Measurements from ENCODE around the gene XIRP1.

Gene XIRP1

GRCh38 chr3:39187372-39188155, 4.8 kb downstream of the XIRP1 start:
- Histone ChIP-seq H3K36me3 (ENCODE audit: insufficient read depth, low read length) (no peaks in the 10 kb centered on the region), H3K9me3 (ENCODE audit: low read length) (no peaks in the 10 kb centered on the region), H3K4me3 (ENCODE audit: low read length) (no peak overlapping the region), H3K4me1 (ENCODE audit: insufficient read depth, low read length) (peaks cover 2% of the 10 kb centered on the region), H2AFZ (ENCODE audit: low read depth, low read length) (no peak overlapping the region), H3K27me3 (ENCODE audit: insufficient read depth, low read length) (no peaks in the 10 kb centered on the region)

DNA sequence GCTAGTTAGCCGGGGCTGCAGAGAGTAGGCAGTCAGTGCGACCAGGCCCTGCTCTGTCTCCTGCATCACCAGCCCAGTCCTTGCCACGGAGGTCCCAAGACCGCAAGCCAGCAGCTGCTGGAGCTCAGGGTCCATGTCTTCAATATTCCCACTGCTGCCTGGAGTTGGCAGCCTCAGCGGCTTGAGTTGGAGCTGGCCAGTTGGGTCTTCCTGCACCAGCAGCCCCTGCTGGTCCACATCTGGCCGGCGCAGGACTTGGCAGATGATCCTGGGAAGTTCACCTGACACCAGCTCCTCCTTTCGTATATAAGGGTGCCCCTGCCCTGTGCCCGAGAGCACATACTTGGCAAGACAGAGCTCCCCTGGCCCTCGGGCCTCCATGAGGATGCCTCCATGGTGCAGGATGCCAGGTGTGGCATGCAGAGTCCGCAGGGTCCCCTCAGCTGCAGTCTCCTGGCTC, 5.7 kb downstream of the XIRP1 start:
- Histone ChIP-seq H3K4me1 (ENCODE audit: insufficient read depth, low read length) (peaks cover 2% of the 10 kb centered on the region), H2AFZ (ENCODE audit: low read depth, low read length) (no peak overlapping the region), H3K9me3 (ENCODE audit: low read length) (no peaks in the 10 kb centered on the region), H3K36me3 (ENCODE audit: insufficient read depth, low read length) (no peaks in the 10 kb centered on the region), H3K4me3 (ENCODE audit: low read length) (no peak overlapping the region), H3K27me3 (ENCODE audit: insufficient read depth, low read length) (no peaks in the 10 kb centered on the region)

DNA sequence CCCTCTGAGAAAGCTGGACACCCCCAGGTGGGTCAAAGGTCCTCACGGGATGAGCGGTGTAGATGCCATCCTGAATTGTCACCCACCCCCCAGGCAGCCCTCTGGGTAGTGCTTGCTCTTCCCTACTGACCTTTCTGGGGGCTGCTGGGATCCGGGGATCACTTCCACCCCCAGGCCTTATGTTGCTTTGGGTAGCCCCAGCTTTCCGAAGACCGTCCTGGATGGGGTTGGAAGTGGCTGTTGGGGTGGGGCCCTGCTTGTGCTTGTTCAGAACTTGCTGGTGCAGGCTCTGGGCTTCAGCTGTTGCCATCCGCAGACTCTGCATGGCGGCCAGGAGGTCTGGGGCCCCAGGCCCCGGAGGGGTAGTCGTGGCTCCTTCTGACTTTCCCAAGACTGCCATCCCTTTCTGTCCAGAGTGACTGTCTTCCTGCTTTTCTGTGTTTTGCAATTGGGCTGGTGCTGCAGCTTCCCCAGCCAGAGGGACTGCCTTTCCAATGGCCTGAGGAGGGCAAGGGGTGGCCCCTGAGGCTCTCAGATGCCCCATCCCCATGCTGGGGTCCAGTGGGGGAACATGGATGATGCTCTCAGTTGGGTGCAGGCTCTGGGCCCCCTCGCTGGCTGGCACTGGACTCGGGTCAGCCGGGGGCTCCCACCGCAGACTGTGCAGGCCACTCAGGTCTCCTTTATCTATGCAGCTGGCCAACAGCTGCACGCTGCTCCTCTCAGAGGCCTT, 6.3 kb downstream of the XIRP1 start:
- peaks cover 5% of the 10 kb centered on the region for H3K4me1 ChIP-seq (ENCODE audit: insufficient read depth, low read length)
- no peaks in the 10 kb centered on the region for H3K9me3 ChIP-seq (ENCODE audit: low read length)
- H3K36me3 ChIP-seq (ENCODE audit: insufficient read depth, low read length) = no peaks in the 10 kb centered on the region
- no peak overlapping the region for H2AFZ ChIP-seq (ENCODE audit: low read depth, low read length)
- no peaks in the 10 kb centered on the region for H3K27me3 ChIP-seq (ENCODE audit: insufficient read depth, low read length)
- no peak overlapping the region for H3K4me3 ChIP-seq (ENCODE audit: low read length)

- H2AFZ ChIP-seq (ENCODE audit: low read depth, low read length) = no peak overlapping the region
- H3K4me3 ChIP-seq (ENCODE audit: low read length) = no peak overlapping the region
- no peaks in the 10 kb centered on the region for H3K9me3 ChIP-seq (ENCODE audit: low read length)
- no peaks in the 10 kb centered on the region for H3K36me3 ChIP-seq (ENCODE audit: insufficient read depth, low read length)
- peaks cover 9% of the 10 kb centered on the region for H3K4me1 ChIP-seq (ENCODE audit: insufficient read depth, low read length)
- H3K27me3 ChIP-seq (ENCODE audit: insufficient read depth, low read length) = no peaks in the 10 kb centered on the region
Observed at GRCh38 chr3:39185326-39185958, 7.0 kb downstream of the XIRP1 start.

GRCh38 chr3:39184968-39185285, 7.5 kb downstream of the XIRP1 start:
- H2AFZ ChIP-seq (ENCODE audit: low read depth, low read length) = no peak overlapping the region
- peaks cover 13% of the 10 kb centered on the region for H3K4me1 ChIP-seq (ENCODE audit: insufficient read depth, low read length)
- H3K36me3 ChIP-seq (ENCODE audit: insufficient read depth, low read length) = no peaks in the 10 kb centered on the region
- H3K27me3 ChIP-seq (ENCODE audit: insufficient read depth, low read length) = no peaks in the 10 kb centered on the region
- no peak overlapping the region for H3K4me3 ChIP-seq (ENCODE audit: low read length)
- no peaks in the 10 kb centered on the region for H3K9me3 ChIP-seq (ENCODE audit: low read length)

DNA sequence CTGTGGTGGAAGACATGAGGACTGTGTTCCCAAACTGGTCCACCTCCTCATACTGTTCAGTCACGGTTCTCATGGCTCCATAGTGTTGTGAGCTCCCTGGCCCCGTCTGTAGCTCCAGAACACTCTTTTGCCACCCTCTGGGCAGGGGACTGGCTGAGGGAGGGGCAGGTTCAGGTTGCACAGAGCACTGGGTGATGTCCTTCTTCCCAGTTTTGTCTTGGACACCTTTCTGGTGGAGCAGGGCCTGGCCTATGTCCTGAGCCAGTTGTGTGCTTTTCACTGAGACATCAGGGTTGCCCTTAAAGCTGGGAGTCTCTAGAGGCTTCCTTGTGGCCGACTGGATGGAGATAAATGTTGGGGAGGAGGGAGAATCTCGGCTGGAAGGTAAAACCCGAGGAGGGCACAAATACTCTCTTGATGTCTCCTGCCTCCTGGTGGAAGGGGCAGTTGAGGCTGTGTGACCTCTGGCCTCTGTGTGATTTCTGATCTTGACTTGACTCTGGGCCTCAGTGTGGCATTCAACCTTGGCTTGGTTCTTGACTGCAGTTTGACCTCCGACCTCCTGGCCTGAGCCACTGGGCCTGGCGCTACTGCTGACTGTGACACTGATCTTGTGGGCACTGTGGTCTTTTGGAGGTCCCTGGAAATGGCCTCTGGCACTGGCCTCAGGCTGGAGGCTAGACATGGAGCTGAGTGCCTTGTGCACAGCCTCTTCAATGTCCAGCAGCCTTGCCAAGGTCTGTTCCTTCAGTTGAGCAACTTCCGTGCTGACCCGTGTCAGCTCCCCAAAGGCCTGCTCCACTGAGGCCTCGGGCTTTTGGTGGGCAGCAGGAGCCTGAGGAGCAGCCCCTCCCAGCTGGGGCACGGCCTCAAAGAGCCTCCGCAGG, 8.1 kb downstream of the XIRP1 start:
- no peaks in the 10 kb centered on the region for H3K36me3 ChIP-seq (ENCODE audit: insufficient read depth, low read length)

GRCh38 chr3:39183211-39184080, 8.9 kb downstream of the XIRP1 start:
- H3K36me3 ChIP-seq (ENCODE audit: insufficient read depth, low read length) = no peaks in the 10 kb centered on the region
- peaks cover 18% of the 10 kb centered on the region for H3K4me1 ChIP-seq (ENCODE audit: insufficient read depth, low read length)
- no peaks in the 10 kb centered on the region for H3K27me3 ChIP-seq (ENCODE audit: insufficient read depth, low read length)
- H3K9me3 ChIP-seq (ENCODE audit: low read length) = no peaks in the 10 kb centered on the region
- H3K4me3 ChIP-seq (ENCODE audit: low read length) = no peak overlapping the region
- no peak overlapping the region for H2AFZ ChIP-seq (ENCODE audit: low read depth, low read length)

More for the DNA sequence above, 8.1 kb downstream of the XIRP1 start:
- no peaks in the 10 kb centered on the region for H3K27me3 ChIP-seq (ENCODE audit: insufficient read depth, low read length)
- peaks cover 13% of the 10 kb centered on the region for H3K4me1 ChIP-seq (ENCODE audit: insufficient read depth, low read length)
- no peaks in the 10 kb centered on the region for H3K9me3 ChIP-seq (ENCODE audit: low read length)
- no peak overlapping the region for H3K4me3 ChIP-seq (ENCODE audit: low read length)
- no peak overlapping the region for H2AFZ ChIP-seq (ENCODE audit: low read depth, low read length)

- Histone ChIP-seq H3K9me3 (ENCODE audit: low read length) (no peaks in the 10 kb centered on the region), H2AFZ (ENCODE audit: low read depth, low read length) (no peak overlapping the region), H3K36me3 (ENCODE audit: insufficient read depth, low read length) (no peaks in the 10 kb centered on the region), H3K4me3 (ENCODE audit: low read length) (no peak overlapping the region), H3K27me3 (ENCODE audit: insufficient read depth, low read length) (no peaks in the 10 kb centered on the region), H3K4me1 (ENCODE audit: insufficient read depth, low read length) (peaks cover 29% of the 10 kb centered on the region)
Observed at GRCh38 chr3:39181408-39182335, 10.7 kb downstream of the XIRP1 start.

DNA sequence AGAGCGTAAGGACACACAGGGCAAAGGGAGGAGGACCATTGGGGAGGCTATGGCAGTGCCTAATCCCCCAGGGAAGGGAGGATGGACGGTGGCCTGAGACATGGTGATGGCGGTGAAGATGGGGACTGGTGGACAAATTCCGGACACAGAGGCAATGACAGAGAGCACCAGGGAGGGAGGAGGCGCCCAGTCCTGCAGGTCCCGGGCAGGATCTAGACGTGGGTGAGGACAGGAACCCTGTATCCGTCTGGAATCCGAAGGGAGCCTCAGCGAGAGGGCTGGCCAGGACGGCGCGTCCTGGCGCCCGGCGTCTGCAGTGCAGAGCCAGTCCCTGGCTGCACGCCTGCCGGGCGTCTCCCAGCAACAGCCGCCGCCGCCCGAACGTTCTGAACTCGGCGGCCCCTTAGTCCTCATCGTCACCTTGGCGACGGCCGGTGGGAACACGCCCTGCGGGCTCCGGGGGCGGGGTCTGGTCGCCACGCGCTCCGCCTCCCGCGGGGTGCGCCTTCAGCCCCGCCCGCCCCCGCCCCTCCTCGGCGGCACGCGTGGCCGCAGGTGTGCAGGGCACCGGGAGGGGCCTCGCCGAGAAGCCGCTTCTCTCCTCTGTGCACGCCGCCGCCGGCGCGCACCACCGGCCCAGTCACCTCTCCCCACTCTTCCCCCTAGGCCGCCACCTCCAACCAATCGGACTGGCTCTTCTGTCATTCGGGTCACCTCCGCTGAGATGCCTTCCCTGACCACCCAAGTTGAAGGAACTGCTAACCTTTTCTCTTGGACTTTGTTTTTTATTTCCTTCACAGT, 11.6 kb downstream of the XIRP1 start:
- Histone ChIP-seq H3K4me3 (ENCODE audit: low read length) (peak overlapping the region; percentile 45), H3K36me3 (ENCODE audit: insufficient read depth, low read length) (no peaks in the 10 kb centered on the region), H3K9me3 (ENCODE audit: low read length) (no peaks in the 10 kb centered on the region), H2AFZ (ENCODE audit: low read depth, low read length) (peak overlapping the region; percentile 7), H3K27me3 (ENCODE audit: insufficient read depth, low read length) (no peaks in the 10 kb centered on the region), H3K4me1 (ENCODE audit: insufficient read depth, low read length) (peaks cover 29% of the 10 kb centered on the region)

DNA sequence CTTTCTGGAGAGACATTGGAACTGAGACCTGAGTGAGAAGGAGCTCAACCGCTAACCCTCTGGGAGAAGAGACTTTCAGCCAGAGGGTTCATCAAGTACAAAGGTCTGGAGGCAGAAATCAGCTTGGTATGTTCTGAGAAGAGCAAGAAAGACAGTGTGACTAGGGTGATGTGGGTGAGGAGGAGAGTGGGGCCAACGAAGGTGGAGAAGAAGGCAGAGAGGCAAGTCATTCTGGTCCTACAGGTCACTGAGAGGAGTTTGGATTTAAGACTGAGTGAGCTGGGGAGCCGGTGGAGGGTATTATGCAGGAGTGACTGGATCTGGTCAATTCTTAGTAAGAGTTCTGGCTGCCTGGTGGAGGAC, 12.2 kb downstream of the XIRP1 start:
- H3K9me3 ChIP-seq (ENCODE audit: low read length) = no peaks in the 10 kb centered on the region
- H2AFZ ChIP-seq (ENCODE audit: low read depth, low read length) = peak overlapping the region; percentile 7
- H3K36me3 ChIP-seq (ENCODE audit: insufficient read depth, low read length) = no peaks in the 10 kb centered on the region
- H3K4me1 ChIP-seq (ENCODE audit: insufficient read depth, low read length) = peaks cover 29% of the 10 kb centered on the region
- peak overlapping the region; percentile 45 for H3K4me3 ChIP-seq (ENCODE audit: low read length)
- H3K27me3 ChIP-seq (ENCODE audit: insufficient read depth, low read length) = no peaks in the 10 kb centered on the region

DNA sequence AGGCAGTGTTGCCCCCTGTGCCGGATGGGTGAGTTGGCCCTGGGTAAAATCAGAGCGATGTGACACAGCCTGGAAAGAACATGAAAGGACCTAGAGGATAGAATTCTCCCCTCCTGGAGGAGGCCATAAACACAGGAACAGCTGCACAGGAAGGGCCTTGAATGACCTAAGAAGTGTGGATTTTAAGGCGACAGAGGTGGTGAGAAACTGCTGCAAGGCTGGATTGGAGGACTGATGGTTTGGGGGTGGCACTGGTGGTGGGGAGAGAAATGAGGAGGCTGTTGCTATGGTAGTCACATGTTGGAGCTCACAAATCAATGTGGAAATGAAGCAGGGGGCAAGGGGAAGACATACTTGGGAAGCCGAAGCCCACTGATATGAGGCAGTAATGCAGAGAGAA, 13.8 kb downstream of the XIRP1 start:
- Histone ChIP-seq H2AFZ (ENCODE audit: low read depth, low read length) (no peak overlapping the region), H3K9me3 (ENCODE audit: low read length) (no peaks in the 10 kb centered on the region), H3K27me3 (ENCODE audit: insufficient read depth, low read length) (no peaks in the 10 kb centered on the region), H3K36me3 (ENCODE audit: insufficient read depth, low read length) (no peaks in the 10 kb centered on the region), H3K4me3 (ENCODE audit: low read length) (peak overlapping the region; percentile 54), H3K4me1 (ENCODE audit: insufficient read depth, low read length) (peaks cover 29% of the 10 kb centered on the region)
